ENCODE data around the gene CCDC137.
"Not testable (repeated sequence)": the region's sequence is repeated elsewhere in the genome, so short reads cannot be mapped to it uniquely, and the experiment has no call there.

The CCDC137 gene

DNA sequence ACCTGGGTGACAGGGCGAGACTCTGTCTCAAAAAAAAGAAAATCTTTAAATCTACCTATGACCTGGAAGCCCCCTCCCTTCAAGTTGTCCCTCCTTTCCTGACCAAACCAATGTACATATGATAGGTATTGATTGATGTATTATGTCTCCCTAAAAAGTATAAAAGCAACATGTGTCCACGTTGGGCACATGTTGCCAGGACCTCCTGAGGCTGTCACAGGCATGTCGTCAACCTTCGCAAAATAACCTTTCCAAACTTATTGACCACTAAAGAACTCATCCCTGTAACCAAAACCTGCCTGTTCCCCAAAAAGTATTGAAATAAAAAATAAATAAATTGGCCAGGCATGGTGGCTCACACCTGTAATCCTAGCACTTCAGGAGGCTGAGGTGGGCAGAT, 4.5 kb upstream of the CCDC137 start:
- no peak for ATAC-seq

GRCh38 chr17:81664051-81664470, 2.5 kb upstream of the CCDC137 start:
- Mint-ChIP-seq H3K9me3 (no peaks in the 10 kb centered on the region), H3K27me3 (no peaks in the 10 kb centered on the region), H3K36me3 (ENCODE audit: low read depth) (peaks cover 27% of the 10 kb centered on the region), H3K4me3 (peak overlapping the region; percentile 45), H3K4me1 (peaks cover 49% of the 10 kb centered on the region), H3K27ac (peak overlapping the region; percentile 98)
- ATAC-seq, result no peak
- DNase-seq, result no peak

More for the DNA sequence above, 4.5 kb upstream of the CCDC137 start:
- no peak overlapping the region for H3K27ac Mint-ChIP-seq
- peaks cover 36% of the 10 kb centered on the region for H3K4me1 Mint-ChIP-seq
- no peaks in the 10 kb centered on the region for H3K9me3 Mint-ChIP-seq
- H3K27me3 Mint-ChIP-seq, result no peaks in the 10 kb centered on the region
- DNase-seq, result no peak
- H3K36me3 Mint-ChIP-seq (ENCODE audit: low read depth), result peaks cover 16% of the 10 kb centered on the region
- H3K4me3 Mint-ChIP-seq, result no peak overlapping the region

DNA sequence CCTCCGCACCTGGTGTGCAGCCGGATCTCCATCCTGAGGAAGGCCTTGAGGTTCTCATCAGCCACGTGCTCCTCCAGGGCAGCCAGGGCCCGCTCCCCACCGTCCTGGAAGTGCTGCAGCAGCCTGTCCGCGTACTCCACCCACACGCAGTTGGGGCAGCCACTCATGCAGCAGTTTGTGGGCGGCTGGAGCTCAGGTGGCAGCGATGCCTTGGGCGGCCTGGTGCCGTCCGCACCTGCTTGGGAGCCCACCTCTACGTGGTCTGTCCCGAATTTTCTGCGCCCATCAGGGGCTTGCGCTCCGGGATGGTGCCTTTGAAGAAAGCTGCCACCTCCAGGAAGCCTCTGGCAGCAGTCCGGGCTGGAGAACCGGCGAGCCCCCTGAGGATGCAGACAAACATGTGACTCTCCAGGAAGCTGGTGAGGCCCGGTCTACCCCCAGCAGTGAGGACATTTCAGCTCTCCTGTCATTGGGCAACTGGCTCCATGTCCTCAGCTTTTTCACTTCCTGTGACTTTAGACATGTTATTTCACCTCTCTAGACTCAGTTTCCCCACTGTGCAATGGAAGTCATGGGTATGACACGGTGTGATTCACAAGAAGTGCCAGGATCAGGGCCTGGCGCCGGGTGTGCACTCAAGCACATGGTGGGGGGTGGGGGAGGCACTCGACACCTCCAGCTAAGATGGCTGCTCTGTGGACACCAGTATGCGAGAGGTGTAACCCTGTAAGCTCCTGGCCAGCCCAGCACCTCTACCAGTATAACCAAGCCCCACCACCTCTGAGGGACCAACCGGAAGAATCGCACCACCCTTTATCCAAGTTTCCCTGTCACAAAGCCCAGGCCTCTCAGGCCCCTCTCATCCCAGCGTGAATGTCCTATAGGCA, 1.1 kb upstream of the CCDC137 start:
- Mint-ChIP-seq H3K4me3 (peak overlapping the region; percentile 97), H3K36me3 (ENCODE audit: low read depth) (peaks cover 30% of the 10 kb centered on the region), H3K27me3 (no peaks in the 10 kb centered on the region), H3K4me1 (peaks cover 49% of the 10 kb centered on the region), H3K9me3 (no peaks in the 10 kb centered on the region), H3K27ac (peak overlapping the region; percentile 98)
- ATAC-seq (peak; percentile 37), DNase-seq (peak; percentile 74)

- DNase-seq, result no peak
- no peaks in the 10 kb centered on the region for H3K9me3 Mint-ChIP-seq
- peaks cover 49% of the 10 kb centered on the region for H3K4me1 Mint-ChIP-seq
- no peaks in the 10 kb centered on the region for H3K27me3 Mint-ChIP-seq
- peaks cover 31% of the 10 kb centered on the region for H3K36me3 Mint-ChIP-seq (ENCODE audit: low read depth)
- peak overlapping the region; percentile 97 for H3K4me3 Mint-ChIP-seq
- peak overlapping the region; percentile 98 for H3K27ac Mint-ChIP-seq
- ATAC-seq, result peak; percentile 5
Measured at GRCh38 chr17:81666092-81666341, 520 bp upstream of the CCDC137 start.

GRCh38 chr17:81667754-81668153, 1.2 kb downstream of the CCDC137 start:
- Mint-ChIP-seq H3K27ac (peak overlapping the region; percentile 85), H3K9me3 (no peaks in the 10 kb centered on the region), H3K36me3 (ENCODE audit: low read depth) (peaks cover 39% of the 10 kb centered on the region), H3K4me3 (peak overlapping the region; percentile 97), H3K4me1 (peaks cover 49% of the 10 kb centered on the region), H3K27me3 (no peaks in the 10 kb centered on the region)
- ATAC-seq (no peak), DNase-seq (peak; percentile 16)

GRCh38 chr17:81672504-81672903, 6.0 kb downstream of the CCDC137 start:
- Mint-ChIP-seq H3K4me1 (peaks cover 14% of the 10 kb centered on the region), H3K36me3 (ENCODE audit: low read depth) (peaks cover 29% of the 10 kb centered on the region), H3K9me3 (no peaks in the 10 kb centered on the region), H3K4me3 (no peak overlapping the region), H3K27me3 (no peaks in the 10 kb centered on the region), H3K27ac (no peak overlapping the region)
- no peak for DNase-seq
- no peak for ATAC-seq

DNA sequence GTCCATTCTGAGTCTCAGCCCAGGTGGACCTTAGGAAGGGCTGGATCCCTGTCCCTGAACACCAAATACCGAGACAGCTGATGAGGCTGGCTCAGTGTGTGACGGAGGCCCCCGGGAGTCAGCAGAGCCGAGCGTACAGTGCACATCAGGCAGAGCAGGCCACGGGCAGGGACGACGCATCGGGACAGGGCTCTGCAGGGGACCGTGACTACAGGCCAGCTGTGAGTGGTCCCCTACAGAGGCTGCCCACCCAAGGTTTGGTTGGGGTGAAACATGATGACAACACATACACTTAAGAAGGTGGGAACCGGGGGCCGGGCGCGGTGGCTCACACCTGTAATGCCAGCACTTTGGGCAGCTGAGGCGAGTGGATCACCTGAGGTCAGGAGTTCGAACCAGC, 6.4 kb downstream of the CCDC137 start:
- peaks cover 10% of the 10 kb centered on the region for H3K4me1 Mint-ChIP-seq
- ATAC-seq (no peak), DNase-seq (no peak)
- no peak overlapping the region for H3K27ac Mint-ChIP-seq
- peaks cover 25% of the 10 kb centered on the region for H3K36me3 Mint-ChIP-seq (ENCODE audit: low read depth)
- no peaks in the 10 kb centered on the region for H3K27me3 Mint-ChIP-seq
- H3K9me3 Mint-ChIP-seq, result no peaks in the 10 kb centered on the region
- no peak overlapping the region for H3K4me3 Mint-ChIP-seq

DNA sequence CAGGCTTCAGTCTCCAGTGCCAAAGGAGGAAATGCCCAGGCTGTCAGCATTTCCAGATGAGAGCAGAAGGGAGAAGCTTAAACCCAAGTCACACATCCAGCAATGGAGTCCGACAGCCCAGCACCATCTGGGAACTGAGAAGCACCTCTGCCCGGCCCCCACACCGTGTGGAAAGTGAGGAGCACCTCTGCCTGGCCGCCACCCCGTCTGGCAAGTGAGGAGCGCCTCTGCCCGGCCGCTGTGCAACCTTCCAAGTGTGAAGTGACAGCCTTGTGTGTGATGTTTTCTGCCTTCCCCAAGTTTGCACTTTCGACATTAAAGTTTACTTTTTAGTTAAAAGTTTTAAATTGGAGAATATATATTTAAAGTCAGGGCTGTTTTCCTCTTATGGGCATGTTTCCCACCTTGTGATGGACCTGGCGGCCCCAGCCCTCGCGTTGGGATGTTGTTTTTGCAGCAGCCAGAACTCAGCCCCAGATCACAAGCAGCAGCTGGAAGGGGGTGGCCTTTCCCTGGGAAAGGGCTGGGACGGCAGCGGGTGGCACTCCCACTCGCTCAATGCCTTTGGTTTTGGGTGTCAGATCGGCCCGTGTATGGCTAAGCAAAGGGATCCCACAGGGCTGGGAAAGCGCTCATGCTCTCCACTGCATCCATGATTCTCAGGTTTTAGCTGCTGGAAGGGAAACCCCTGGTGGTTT, 7.2 kb downstream of the CCDC137 start:
- H3K9me3 Mint-ChIP-seq, result no peaks in the 10 kb centered on the region
- no peak for DNase-seq
- no peak overlapping the region for H3K4me3 Mint-ChIP-seq
- peaks cover 19% of the 10 kb centered on the region for H3K36me3 Mint-ChIP-seq (ENCODE audit: low read depth)
- H3K4me1 Mint-ChIP-seq, result peaks cover 4% of the 10 kb centered on the region
- H3K27ac Mint-ChIP-seq, result no peak overlapping the region
- ATAC-seq, result no peak
- no peaks in the 10 kb centered on the region for H3K27me3 Mint-ChIP-seq

DNA sequence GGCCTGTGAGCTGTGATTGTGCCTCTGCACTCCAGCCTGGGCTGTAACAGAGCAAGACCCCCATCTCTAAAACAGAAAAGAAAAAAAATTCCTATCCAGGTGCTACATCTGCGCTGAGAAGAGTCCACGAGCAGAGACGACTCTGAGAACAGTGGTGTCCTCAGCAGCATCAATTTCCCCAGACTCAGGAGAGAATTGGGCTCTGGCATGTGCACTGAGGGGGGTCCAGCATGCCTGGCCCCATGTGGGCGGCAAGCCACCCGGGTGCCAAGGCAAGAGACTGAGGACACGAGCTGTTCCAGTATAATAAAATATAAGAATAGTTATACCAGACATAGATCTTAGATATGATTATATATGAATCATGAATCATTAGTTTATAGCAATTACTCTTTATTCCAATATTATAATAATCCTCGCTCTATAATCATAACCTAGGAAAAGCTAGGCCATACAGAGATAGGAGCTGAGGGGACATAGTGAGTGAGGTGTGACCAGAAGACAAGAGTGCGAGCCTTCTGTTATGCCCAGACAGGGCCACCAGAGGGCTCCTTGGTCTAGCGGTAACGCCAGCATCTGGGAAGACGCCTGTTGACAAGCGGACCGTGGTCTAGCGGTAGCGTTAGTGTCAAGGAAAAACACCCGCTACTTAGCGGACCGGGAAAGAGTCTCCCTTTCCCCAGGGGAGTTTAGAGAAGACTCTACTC, 9.1 kb downstream of the CCDC137 start:
- H3K27ac Mint-ChIP-seq, H3K4me3 Mint-ChIP-seq, H3K4me1 Mint-ChIP-seq, ATAC-seq, H3K9me3 Mint-ChIP-seq, H3K27me3 Mint-ChIP-seq: not testable (repeated sequence)
- H3K36me3 Mint-ChIP-seq (ENCODE audit: low read depth), result peaks cover 16% of the 10 kb centered on the region
- DNase-seq, result peak; percentile 25

GRCh38 chr17:81676906-81677305, 10.4 kb downstream of the CCDC137 start:
- ATAC-seq, result no peak
- H3K36me3 Mint-ChIP-seq (ENCODE audit: low read depth), result peaks cover 12% of the 10 kb centered on the region
- no peak overlapping the region for H3K27ac Mint-ChIP-seq
- no peaks in the 10 kb centered on the region for H3K27me3 Mint-ChIP-seq
- no peak overlapping the region for H3K4me3 Mint-ChIP-seq
- DNase-seq, result no peak
- no peaks in the 10 kb centered on the region for H3K9me3 Mint-ChIP-seq
- H3K4me1 Mint-ChIP-seq, result peaks cover 4% of the 10 kb centered on the region

GRCh38 chr17:81680150-81680549, 13.6 kb downstream of the CCDC137 start:
- peaks cover 13% of the 10 kb centered on the region for H3K36me3 Mint-ChIP-seq (ENCODE audit: low read depth)
- peaks cover 2% of the 10 kb centered on the region for H3K27me3 Mint-ChIP-seq
- H3K27ac Mint-ChIP-seq, result no peak overlapping the region
- ATAC-seq (no peak), DNase-seq (no peak)
- H3K9me3 Mint-ChIP-seq, result no peaks in the 10 kb centered on the region
- H3K4me3 Mint-ChIP-seq, result no peak overlapping the region
- peaks cover 26% of the 10 kb centered on the region for H3K4me1 Mint-ChIP-seq

DNA sequence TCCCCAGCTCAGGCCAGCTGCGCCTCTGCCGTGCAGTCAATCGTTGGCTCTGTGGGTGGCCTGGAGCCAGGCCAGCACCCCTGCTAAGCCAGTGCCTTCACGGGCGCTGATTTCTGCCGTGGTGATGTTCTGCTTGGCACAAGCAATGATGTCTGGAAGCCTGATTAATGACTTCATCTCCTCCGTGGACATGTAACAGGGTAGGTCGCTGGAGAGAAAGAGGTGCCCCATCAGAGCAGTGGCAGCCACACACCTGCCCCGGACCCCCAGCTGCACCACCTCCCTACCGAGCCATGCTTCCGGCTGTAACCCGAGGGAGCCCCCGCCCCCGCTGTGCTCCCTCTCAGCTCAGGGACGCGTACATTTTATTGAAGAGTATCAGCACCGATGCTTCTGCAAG, 15.1 kb downstream of the CCDC137 start:
- H3K27ac Mint-ChIP-seq, result no peak overlapping the region
- peak overlapping the region; percentile 6 for H3K4me3 Mint-ChIP-seq
- H3K9me3 Mint-ChIP-seq, result no peaks in the 10 kb centered on the region
- peaks cover 2% of the 10 kb centered on the region for H3K27me3 Mint-ChIP-seq
- no peak for DNase-seq
- H3K36me3 Mint-ChIP-seq (ENCODE audit: low read depth), result peaks cover 23% of the 10 kb centered on the region
- H3K4me1 Mint-ChIP-seq, result peaks cover 35% of the 10 kb centered on the region
- no peak for ATAC-seq

GRCh38 chr17:81682565-81683207, 16.1 kb downstream of the CCDC137 start:
- peaks cover 30% of the 10 kb centered on the region for H3K36me3 Mint-ChIP-seq (ENCODE audit: low read depth)
- peaks cover 2% of the 10 kb centered on the region for H3K27me3 Mint-ChIP-seq
- H3K9me3 Mint-ChIP-seq, result no peaks in the 10 kb centered on the region
- H3K4me3 Mint-ChIP-seq, result peak overlapping the region; percentile 92
- H3K27ac Mint-ChIP-seq, result peak overlapping the region; percentile 78
- ATAC-seq (no peak), DNase-seq (no peak)
- H3K4me1 Mint-ChIP-seq, result peaks cover 41% of the 10 kb centered on the region

- peaks cover 31% of the 10 kb centered on the region for H3K36me3 Mint-ChIP-seq (ENCODE audit: low read depth)
- peak overlapping the region; percentile 92 for H3K4me3 Mint-ChIP-seq
- no peak for DNase-seq
- H3K27me3 Mint-ChIP-seq, result peaks cover 2% of the 10 kb centered on the region
- H3K27ac Mint-ChIP-seq, result peak overlapping the region; percentile 97
- H3K4me1 Mint-ChIP-seq, result peaks cover 41% of the 10 kb centered on the region
- no peaks in the 10 kb centered on the region for H3K9me3 Mint-ChIP-seq
- ATAC-seq, result peak; percentile 0
Measured at GRCh38 chr17:81683208-81683583, 16.7 kb downstream of the CCDC137 start.

Measured in activated naive CD8-positive, alpha-beta T cell treated with anti-CD3 and anti-CD28 coated beads, Interleukin-2, amount 50 U/mL, for 24 hours (primary cell).